SK-N-SH treated with all-trans-retinoic acid at 6 μM for 48 hours (cell line): Measurements from ENCODE around the gene CCL27.

ENCODE experiments used
- ATAC-seq: fragments of 200-7000 bp; cut with Tn5 transposase; 3 replicates; pipeline ENCODE4 v1.9.1; 2020; ENCODE audit warnings: mild to moderate bottlenecking, moderate library complexity
- ARNTL ChIP-seq: fragments of 450-650 bp; formaldehyde crosslinking; IDR thresholded peaks from 2 replicates; pipeline ENCODE4 v1.5.0; 2020; ENCODE audit warnings: low read depth, mild to moderate bottlenecking, moderate library complexity, borderline replicate concordance
- CSDC2 ChIP-seq: fragments of 250-450 bp; sonication (Bioruptor Pico); IDR thresholded peaks from 2 replicates; pipeline ENCODE4 v1.5.0; 2020; ENCODE audit warnings: mild to moderate bottlenecking, moderate library complexity
- ESRRG ChIP-seq: fragments of 250-450 bp; sonication (Bioruptor Pico); IDR thresholded peaks from 2 replicates; pipeline ENCODE4 v1.6.1; 2021; ENCODE audit warnings: mild to moderate bottlenecking
- GLIS3 ChIP-seq: fragments of 250-450 bp; sonication (Bioruptor Pico); IDR thresholded peaks from 2 replicates; pipeline ENCODE4 v1.5.0; 2020; ENCODE audit warnings: mild to moderate bottlenecking, moderate library complexity
- ISL1 ChIP-seq: fragments of 250-450 bp; sonication (Bioruptor Pico); IDR thresholded peaks from 2 replicates; pipeline ENCODE4 v2.1.2; 2022; ENCODE audit warnings: mild to moderate bottlenecking, moderate library complexity
- OSR1 ChIP-seq: fragments of 250-450 bp; sonication (Bioruptor Pico); IDR thresholded peaks from 2 replicates; pipeline ENCODE4 v1.8.0; 2022; ENCODE audit warnings: moderate library complexity, mild to moderate bottlenecking, inconsistent platforms
- PPARA ChIP-seq: fragments of 250-450 bp; sonication (Bioruptor Pico); IDR thresholded peaks from 2 replicates; pipeline ENCODE4 v1.5.0; 2020; ENCODE audit warnings: mild to moderate bottlenecking, borderline replicate concordance
- RARB ChIP-seq: fragments of 250-450 bp; sonication (Bioruptor Pico); IDR thresholded peaks from 2 replicates; pipeline ENCODE4 v1.8.0; 2021; ENCODE audit warnings: mild to moderate bottlenecking, moderate library complexity
- SNAI2 ChIP-seq: fragments of 250-450 bp; sonication (Bioruptor Pico); IDR thresholded peaks from 2 replicates; pipeline ENCODE4 v1.5.0; 2020; ENCODE audit warnings: mild to moderate bottlenecking, moderate library complexity
- TCF4 ChIP-seq: fragments of 250-450 bp; sonication (Bioruptor Pico); IDR thresholded peaks from 2 replicates; pipeline ENCODE4 v1.8.0; 2021; ENCODE audit warnings: mild to moderate bottlenecking, moderate library complexity, borderline replicate concordance
- TOX ChIP-seq: fragments of 250-450 bp; sonication (Bioruptor Pico); IDR thresholded peaks from 2 replicates; pipeline ENCODE4 v1.8.0; 2021; ENCODE audit warnings: mild to moderate bottlenecking, moderate library complexity, borderline replicate concordance
- ZC3H10 ChIP-seq: fragments of 250-450 bp; sonication (Bioruptor Pico); IDR thresholded peaks from 2 replicates; pipeline ENCODE4 v1.5.1; 2021; ENCODE audit warnings: mild to moderate bottlenecking, moderate library complexity
- ZFP3 ChIP-seq: fragments of 250-450 bp; sonication (Bioruptor Pico); IDR thresholded peaks from 2 replicates; pipeline ENCODE4 v1.5.0; 2020; ENCODE audit warnings: mild to moderate bottlenecking, moderate library complexity
- ZFP30 ChIP-seq: fragments of 450-650 bp; formaldehyde crosslinking; IDR thresholded peaks from 2 replicates; pipeline ENCODE4 v1.5.0; 2022; ENCODE audit warnings: mild to moderate bottlenecking, moderate library complexity
- ZNF565 ChIP-seq: fragments of 450-650 bp; formaldehyde crosslinking; conservative IDR thresholded peaks from 2 replicates; pipeline ENCODE4 v1.5.0; 2020; ENCODE audit warnings: low read depth, mild to moderate bottlenecking, moderate library complexity
- ZNF70 ChIP-seq: fragments of 450-650 bp; formaldehyde crosslinking; IDR thresholded peaks from 2 replicates; pipeline ENCODE4 v1.5.0; 2020; ENCODE audit warnings: mild to moderate bottlenecking, moderate library complexity
- ZNF8 ChIP-seq: fragments of 450-650 bp; formaldehyde crosslinking; IDR thresholded peaks from 2 replicates; pipeline ENCODE4 v1.5.0; 2020; ENCODE audit warnings: mild to moderate bottlenecking, moderate library complexity
- TF ChIP-seq, protein P1 (sequence below): fragments of 250-450 bp; sonication (Bioruptor Pico); IDR thresholded peaks from 2 replicates; pipeline ENCODE4 v1.5.1; 2021; ENCODE audit warnings: mild to moderate bottlenecking, moderate library complexity
- TF ChIP-seq, protein P2 (sequence below): fragments of 250-450 bp; sonication (Bioruptor Pico); IDR thresholded peaks from 2 replicates; pipeline ENCODE4 v1.8.0; 2021; ENCODE audit warnings: low read depth, mild to moderate bottlenecking, moderate library complexity, borderline replicate concordance
- TF ChIP-seq, protein P3 (sequence below): fragments of 250-450 bp; sonication (Bioruptor Pico); IDR thresholded peaks from 2 replicates; pipeline ENCODE4 v1.5.0; 2020; ENCODE audit warnings: mild to moderate bottlenecking, moderate library complexity
- TF ChIP-seq, protein P4 (sequence below): fragments of 250-450 bp; sonication (Bioruptor Pico); IDR thresholded peaks from 2 replicates; pipeline ENCODE4 v1.8.0; 2020; ENCODE audit warnings: mild to moderate bottlenecking, moderate library complexity, borderline replicate concordance

Gene CCL27

DNA sequence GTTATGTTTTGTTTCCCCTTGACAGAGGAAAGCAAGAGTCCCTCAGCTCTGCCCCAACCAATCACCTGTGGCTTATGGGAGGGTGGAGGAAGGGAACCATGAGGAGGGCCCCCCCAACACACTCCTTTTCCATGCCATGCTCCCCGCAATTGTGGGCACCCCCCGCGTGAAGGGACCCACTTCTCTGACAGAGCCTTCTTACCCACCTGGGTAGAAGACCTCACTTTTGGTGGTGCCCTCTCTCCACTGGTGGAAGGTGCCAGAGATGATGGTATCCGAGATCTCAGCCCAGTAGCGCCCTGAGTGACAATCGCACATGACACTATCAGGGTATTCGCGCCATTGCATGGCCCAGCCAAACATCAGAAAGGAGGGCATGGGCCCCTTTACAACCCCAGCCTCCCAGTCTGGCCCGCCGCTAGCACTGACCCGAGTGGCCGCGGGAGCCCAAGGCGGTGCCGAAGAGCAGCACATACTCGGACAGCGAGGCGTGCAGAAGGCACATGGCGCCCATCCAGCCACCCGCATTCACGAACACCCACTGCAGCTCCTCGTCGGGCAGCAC is 25.6 kb downstream of the CCL27 start:
- TF ChIP-seq, protein P1, sequence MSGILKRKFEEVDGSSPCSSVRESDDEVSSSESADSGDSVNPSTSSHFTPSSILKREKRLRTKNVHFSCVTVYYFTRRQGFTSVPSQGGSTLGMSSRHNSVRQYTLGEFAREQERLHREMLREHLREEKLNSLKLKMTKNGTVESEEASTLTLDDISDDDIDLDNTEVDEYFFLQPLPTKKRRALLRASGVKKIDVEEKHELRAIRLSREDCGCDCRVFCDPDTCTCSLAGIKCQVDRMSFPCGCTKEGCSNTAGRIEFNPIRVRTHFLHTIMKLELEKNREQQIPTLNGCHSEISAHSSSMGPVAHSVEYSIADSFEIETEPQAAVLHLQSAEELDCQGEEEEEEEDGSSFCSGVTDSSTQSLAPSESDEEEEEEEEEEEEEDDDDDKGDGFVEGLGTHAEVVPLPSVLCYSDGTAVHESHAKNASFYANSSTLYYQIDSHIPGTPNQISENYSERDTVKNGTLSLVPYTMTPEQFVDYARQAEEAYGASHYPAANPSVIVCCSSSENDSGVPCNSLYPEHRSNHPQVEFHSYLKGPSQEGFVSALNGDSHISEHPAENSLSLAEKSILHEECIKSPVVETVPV = no peak
- TF ChIP-seq, protein P2, sequence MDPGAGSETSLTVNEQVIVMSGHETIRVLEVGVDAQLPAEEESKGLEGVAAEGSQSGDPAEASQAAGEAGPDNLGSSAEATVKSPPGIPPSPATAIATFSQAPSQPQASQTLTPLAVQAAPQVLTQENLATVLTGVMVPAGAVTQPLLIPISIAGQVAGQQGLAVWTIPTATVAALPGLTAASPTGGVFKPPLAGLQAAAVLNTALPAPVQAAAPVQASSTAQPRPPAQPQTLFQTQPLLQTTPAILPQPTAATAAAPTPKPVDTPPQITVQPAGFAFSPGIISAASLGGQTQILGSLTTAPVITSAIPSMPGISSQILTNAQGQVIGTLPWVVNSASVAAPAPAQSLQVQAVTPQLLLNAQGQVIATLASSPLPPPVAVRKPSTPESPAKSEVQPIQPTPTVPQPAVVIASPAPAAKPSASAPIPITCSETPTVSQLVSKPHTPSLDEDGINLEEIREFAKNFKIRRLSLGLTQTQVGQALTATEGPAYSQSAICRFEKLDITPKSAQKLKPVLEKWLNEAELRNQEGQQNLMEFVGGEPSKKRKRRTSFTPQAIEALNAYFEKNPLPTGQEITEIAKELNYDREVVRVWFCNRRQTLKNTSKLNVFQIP (CRISPR knock-in tag) = no peak
- TF ChIP-seq TCF4 (CRISPR knock-in tag) (no peak), ZFP3 (0 out of 2 replicates have a peak, but pooled peaks have one; percentile 39), TOX (no peak), ZC3H10 (CRISPR knock-in tag) (no peak), SNAI2 (CRISPR knock-in tag) (no peak)
- TF ChIP-seq, protein P3, sequence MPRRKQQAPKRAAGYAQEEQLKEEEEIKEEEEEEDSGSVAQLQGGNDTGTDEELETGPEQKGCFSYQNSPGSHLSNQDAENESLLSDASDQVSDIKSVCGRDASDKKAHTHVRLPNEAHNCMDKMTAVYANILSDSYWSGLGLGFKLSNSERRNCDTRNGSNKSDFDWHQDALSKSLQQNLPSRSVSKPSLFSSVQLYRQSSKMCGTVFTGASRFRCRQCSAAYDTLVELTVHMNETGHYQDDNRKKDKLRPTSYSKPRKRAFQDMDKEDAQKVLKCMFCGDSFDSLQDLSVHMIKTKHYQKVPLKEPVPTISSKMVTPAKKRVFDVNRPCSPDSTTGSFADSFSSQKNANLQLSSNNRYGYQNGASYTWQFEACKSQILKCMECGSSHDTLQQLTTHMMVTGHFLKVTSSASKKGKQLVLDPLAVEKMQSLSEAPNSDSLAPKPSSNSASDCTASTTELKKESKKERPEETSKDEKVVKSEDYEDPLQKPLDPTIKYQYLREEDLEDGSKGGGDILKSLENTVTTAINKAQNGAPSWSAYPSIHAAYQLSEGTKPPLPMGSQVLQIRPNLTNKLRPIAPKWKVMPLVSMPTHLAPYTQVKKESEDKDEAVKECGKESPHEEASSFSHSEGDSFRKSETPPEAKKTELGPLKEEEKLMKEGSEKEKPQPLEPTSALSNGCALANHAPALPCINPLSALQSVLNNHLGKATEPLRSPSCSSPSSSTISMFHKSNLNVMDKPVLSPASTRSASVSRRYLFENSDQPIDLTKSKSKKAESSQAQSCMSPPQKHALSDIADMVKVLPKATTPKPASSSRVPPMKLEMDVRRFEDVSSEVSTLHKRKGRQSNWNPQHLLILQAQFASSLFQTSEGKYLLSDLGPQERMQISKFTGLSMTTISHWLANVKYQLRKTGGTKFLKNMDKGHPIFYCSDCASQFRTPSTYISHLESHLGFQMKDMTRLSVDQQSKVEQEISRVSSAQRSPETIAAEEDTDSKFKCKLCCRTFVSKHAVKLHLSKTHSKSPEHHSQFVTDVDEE = no peak
- peak; percentile 17; the same call in 2 of the 3 replicates for ATAC-seq

DNA sequence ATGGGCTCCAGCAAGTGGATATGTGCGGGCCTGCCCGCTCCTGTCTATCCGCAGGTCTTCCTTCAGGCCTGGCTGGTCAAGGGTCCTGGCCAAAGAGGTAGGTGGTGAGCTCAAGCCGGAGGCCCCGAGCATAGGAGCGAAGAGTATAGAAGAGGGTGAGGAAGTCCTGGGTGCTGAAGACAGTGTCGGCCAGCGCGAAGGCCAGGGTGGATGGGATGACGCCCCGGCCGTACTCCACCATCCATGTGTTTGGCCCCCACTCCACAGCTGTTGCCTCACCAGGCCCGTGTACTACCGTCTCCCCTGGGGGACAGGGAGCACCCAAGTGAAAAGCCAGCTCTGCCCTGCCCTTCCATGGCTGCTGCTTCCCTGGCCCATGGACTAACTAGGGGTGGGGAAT is 26.9 kb downstream of the CCL27 start:
- no peak for TF ChIP-seq RARB (CRISPR knock-in tag)
- no peak for TF ChIP-seq ESRRG (CRISPR knock-in tag)
- TF ChIP-seq TCF4 (CRISPR knock-in tag) = no peak
- TF ChIP-seq, protein P1 = no peak
- no peak for TF ChIP-seq SNAI2 (CRISPR knock-in tag)
- TF ChIP-seq OSR1 (CRISPR knock-in tag) = no peak
- TF ChIP-seq ZFP3 = no peak
- TF ChIP-seq ARNTL (CRISPR knock-in tag) = no peak
- TF ChIP-seq, protein P2 (CRISPR knock-in tag) = no peak
- TF ChIP-seq, protein P4, sequence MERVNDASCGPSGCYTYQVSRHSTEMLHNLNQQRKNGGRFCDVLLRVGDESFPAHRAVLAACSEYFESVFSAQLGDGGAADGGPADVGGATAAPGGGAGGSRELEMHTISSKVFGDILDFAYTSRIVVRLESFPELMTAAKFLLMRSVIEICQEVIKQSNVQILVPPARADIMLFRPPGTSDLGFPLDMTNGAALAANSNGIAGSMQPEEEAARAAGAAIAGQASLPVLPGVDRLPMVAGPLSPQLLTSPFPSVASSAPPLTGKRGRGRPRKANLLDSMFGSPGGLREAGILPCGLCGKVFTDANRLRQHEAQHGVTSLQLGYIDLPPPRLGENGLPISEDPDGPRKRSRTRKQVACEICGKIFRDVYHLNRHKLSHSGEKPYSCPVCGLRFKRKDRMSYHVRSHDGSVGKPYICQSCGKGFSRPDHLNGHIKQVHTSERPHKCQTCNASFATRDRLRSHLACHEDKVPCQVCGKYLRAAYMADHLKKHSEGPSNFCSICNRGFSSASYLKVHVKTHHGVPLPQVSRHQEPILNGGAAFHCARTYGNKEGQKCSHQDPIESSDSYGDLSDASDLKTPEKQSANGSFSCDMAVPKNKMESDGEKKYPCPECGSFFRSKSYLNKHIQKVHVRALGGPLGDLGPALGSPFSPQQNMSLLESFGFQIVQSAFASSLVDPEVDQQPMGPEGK = no peak
- no peak for TF ChIP-seq ZNF8 (CRISPR knock-in tag)
- no peak for TF ChIP-seq TOX
- TF ChIP-seq, protein P3 = no peak
- no peak for TF ChIP-seq ZFP30 (CRISPR knock-in tag)
- no peak for TF ChIP-seq ZNF70 (CRISPR knock-in tag)
- TF ChIP-seq ISL1 = no peak
- TF ChIP-seq ZNF565 (CRISPR knock-in tag) = no peak
- TF ChIP-seq PPARA (CRISPR knock-in tag) = no peak
- TF ChIP-seq GLIS3 (CRISPR knock-in tag) = no peak
- TF ChIP-seq CSDC2 = no peak
- no peak for ATAC-seq
